Panc1 (cell line): ENCODE results near the gene HOXB2. TPM values are rescaled to one million over a fixed set of nuclear protein-coding genes. Genes with fewer than 3 reads are reported as not detected.

Experiments
- ATAC-seq: fragments of 200-7000 bp; cut with Tn5 transposase; 2 replicates; pipeline ENCODE4 v1.9.1; 2020; ENCODE audit warnings: mild to moderate bottlenecking, moderate library complexity
- BruUV-seq: library from RNA; stranded (reverse); fragments of 400-500 nt; replicated peaks from 2 replicates; lab custom pipeline; 2021; lab: Mats Ljungman, UMichigan
- CTCF ChIA-PET: fragments of 300-600 bp; sonication (Branson Sonifier 250); formaldehyde crosslinking; loops from one replicate; lab custom pipeline; 2022; ENCODE audit warnings: antibody characterized with exemption; lab: Charles Lee
- POLR2A ChIA-PET: fragments of 300-600 bp; sonication (Branson Sonifier 250); formaldehyde crosslinking; loops from one replicate; lab custom pipeline; 2022; ENCODE audit warnings: antibody characterized with exemption; lab: Charles Lee
- DNase-seq: peaks from one replicate; pipeline ENCODE4 v3.0.0-alpha.2; 2010; ENCODE audit warnings: low read depth, low spot score
- H3K27ac ChIP-seq: 2 replicates; pipeline ENCODE4 v1.5.1; 2011; ENCODE audit warnings: mild to moderate bottlenecking, low read length, inconsistent platforms
- H3K27me3 ChIP-seq: fragments of 200-500 bp; sonication (Bioruptor generic); 2 replicates; pipeline ENCODE4 v1.6.0; 2014; ENCODE audit warnings: low read length, inconsistent platforms; ENCODE audit not compliant: control insufficient read depth, insufficient read depth
- H3K36me3 ChIP-seq: fragments of 200-500 bp; sonication (Bioruptor generic); 2 replicates; pipeline ENCODE4 v1.5.1; 2014; ENCODE audit warnings: inconsistent platforms, mild to moderate bottlenecking, low read length, moderate library complexity; ENCODE audit not compliant: control insufficient read depth, insufficient read depth
- H3K4me1 ChIP-seq: 2 replicates; pipeline ENCODE4 v1.5.1; 2011; ENCODE audit warnings: inconsistent platforms, mild to moderate bottlenecking, low read length, moderate library complexity; ENCODE audit not compliant: control insufficient read depth, insufficient read depth
- H3K4me3 ChIP-seq, 2 experiments: 2 replicates each; pipeline ENCODE4 v1.5.1; 2011 to 2012; ENCODE audit warnings: low read depth in 2 of 2, low read length in 2 of 2, mild to moderate bottlenecking in 2 of 2, inconsistent platforms in 1 of 2, moderate library complexity in 1 of 2
- H3K9me3 ChIP-seq: fragments of 200-500 bp; sonication (Bioruptor generic); 2 replicates; pipeline ENCODE4 v1.5.1; 2014; ENCODE audit warnings: low read depth, mild to moderate bottlenecking, inconsistent platforms, low read length, moderate library complexity; ENCODE audit not compliant: control insufficient read depth, insufficient read depth
- POLR2AphosphoS5 ChIP-seq: IDR thresholded peaks from 2 replicates; pipeline ENCODE4 v1.6.1; 2012; ENCODE audit warnings: mild to moderate bottlenecking, low read depth, low read length, moderate library complexity
- REST ChIP-seq, 2 experiments: IDR thresholded peaks; 2 replicates each; pipeline ENCODE4 v1.6.1; 2011 to 2012; ENCODE audit warnings: low read depth in 2 of 2, control low read depth in 1 of 2, low read length in 1 of 2, mild to moderate bottlenecking in 1 of 2, moderate library complexity in 1 of 2; ENCODE audit not compliant: insufficient read depth in 1 of 2
- SIN3A ChIP-seq: IDR thresholded peaks from 2 replicates; pipeline ENCODE4 v1.6.1; 2012; ENCODE audit warnings: low read depth, mild to moderate bottlenecking, low read length, moderate library complexity, borderline replicate concordance; ENCODE audit not compliant: insufficient read depth
- TCF7L2 ChIP-seq: IDR thresholded peaks from 2 replicates; pipeline ENCODE4 v1.6.1; 2011; ENCODE audit warnings: mild to moderate bottlenecking, low read depth, low read length, inconsistent platforms
- in situ Hi-C: cut with HindIII; loops from 2 replicates; pipeline ENCODE4 v1.10.0; 2016; ENCODE audit warnings: low sequenced_read_pairs, low pct_unique_long_range_greater_than_20kb
- intact Hi-C: fragments of 100-400 bp; cut with micrococcal nuclease; formaldehyde crosslinking; loops from one replicate; pipeline ENCODE4 v1.10.0; 2022; ENCODE audit not compliant: unreplicated experiment
- total RNA-seq: library from RNA; stranded (reverse); gene quantifications from one replicate; pipeline ENCODE4 v1.2.1, GENCODE V29; 2021; ENCODE audit not compliant: unreplicated experiment
- TF ChIP-seq, protein P1 (sequence below): fragments of 450-650 bp; IDR thresholded peaks from 2 replicates; pipeline ENCODE4 v1.5.1; 2017; ENCODE audit warnings: mild to moderate bottlenecking

HOXB2 gene
- total RNA-seq, 1 experiment from 2014 or later: 70.1 TPM

DNA sequence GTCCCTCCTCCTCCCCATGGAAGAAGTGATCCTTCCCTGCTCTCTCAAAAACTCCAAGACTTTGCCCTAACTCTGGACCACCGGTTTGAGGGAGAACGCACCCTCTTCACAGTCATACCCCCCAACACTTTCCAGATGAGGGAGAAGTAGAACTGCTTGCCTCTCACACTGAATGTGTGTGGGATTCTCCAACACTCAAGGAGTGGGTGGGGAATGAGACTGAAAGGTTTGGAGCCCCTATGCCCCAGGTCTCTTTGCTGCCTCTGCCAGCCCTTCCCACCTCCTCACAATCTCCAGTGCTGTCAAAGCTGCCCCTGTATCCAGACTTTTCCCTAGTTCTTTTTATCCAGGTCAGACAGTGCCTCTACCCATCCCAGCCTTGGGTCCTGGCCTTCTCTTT is 21.8 kb upstream of the HOXB2 start:
- CTCF ChIA-PET: no interaction called here
- BruUV-seq: no TSS peak
- Histone ChIP-seq H3K27me3 (no peaks in the 10 kb centered on the region), H3K27ac (peak overlapping the region; percentile 97), H3K9me3 (no peaks in the 10 kb centered on the region), H3K4me1 (peaks cover 95% of the 10 kb centered on the region), H3K4me3 (no peak overlapping the region), H3K36me3 (peaks cover 7% of the 10 kb centered on the region; the same call in 1 of the 2 replicates)
- in situ Hi-C loops: no loop called here
- intact Hi-C loops: no loop called here
- ATAC-seq: no peak
- no peak for DNase-seq
- TF ChIP-seq SIN3A (no peak), POLR2AphosphoS5 (peak; percentile 37; the same call in 1 of the 2 replicates), REST (IDR thresholded peaks at IDR 0.05; ENCODE audit: insufficient read depth in 1 of 2, low read depth in 2 of 2, low read length in 1 of 2) (no peak), TCF7L2 (no peak)
- TF ChIP-seq, protein P1, sequence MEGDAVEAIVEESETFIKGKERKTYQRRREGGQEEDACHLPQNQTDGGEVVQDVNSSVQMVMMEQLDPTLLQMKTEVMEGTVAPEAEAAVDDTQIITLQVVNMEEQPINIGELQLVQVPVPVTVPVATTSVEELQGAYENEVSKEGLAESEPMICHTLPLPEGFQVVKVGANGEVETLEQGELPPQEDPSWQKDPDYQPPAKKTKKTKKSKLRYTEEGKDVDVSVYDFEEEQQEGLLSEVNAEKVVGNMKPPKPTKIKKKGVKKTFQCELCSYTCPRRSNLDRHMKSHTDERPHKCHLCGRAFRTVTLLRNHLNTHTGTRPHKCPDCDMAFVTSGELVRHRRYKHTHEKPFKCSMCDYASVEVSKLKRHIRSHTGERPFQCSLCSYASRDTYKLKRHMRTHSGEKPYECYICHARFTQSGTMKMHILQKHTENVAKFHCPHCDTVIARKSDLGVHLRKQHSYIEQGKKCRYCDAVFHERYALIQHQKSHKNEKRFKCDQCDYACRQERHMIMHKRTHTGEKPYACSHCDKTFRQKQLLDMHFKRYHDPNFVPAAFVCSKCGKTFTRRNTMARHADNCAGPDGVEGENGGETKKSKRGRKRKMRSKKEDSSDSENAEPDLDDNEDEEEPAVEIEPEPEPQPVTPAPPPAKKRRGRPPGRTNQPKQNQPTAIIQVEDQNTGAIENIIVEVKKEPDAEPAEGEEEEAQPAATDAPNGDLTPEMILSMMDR: no peak
- POLR2A ChIA-PET: interaction anchor here (0.7 to 1.4 kb wide), 4 partner anchors 8 to 683 kb away, joined by 3 to 7 read pairs (median 4); no protein-coding TSS in a partner anchor

GRCh38 chr17:48565925-48566710 is 21.2 kb upstream of the HOXB2 start:
- Histone ChIP-seq H3K27me3 (no peaks in the 10 kb centered on the region), H3K27ac (peak overlapping the region; percentile 97), H3K4me3 (no peak overlapping the region), H3K36me3 (peaks cover 7% of the 10 kb centered on the region; the same call in 1 of the 2 replicates), H3K9me3 (no peaks in the 10 kb centered on the region), H3K4me1 (peaks cover 95% of the 10 kb centered on the region)
- DNase-seq (no peak), ATAC-seq (no peak)
- ChIA-PET CTCF (no interaction called here), POLR2A (interaction anchor here (0.7 to 1.4 kb wide), 4 partner anchors 9 to 682 kb away, joined by 3 to 7 read pairs (median 4); no protein-coding TSS in a partner anchor)
- no TSS peak for BruUV-seq
- peak; percentile 48; the same call in 1 of the 2 replicates for TF ChIP-seq POLR2AphosphoS5
- no peak for TF ChIP-seq SIN3A
- intact Hi-C loops: no loop called here
- in situ Hi-C loops: no loop called here
